IPS DF 6.9 (cell line): ENCODE data around the gene CUBN.

Experiments used
- DNase-seq: peaks from one replicate; pipeline ENCODE4 v3.0.0-alpha.2; 2013; ENCODE audit warnings: low read depth, low spot score
- H3K27ac ChIP-seq: one replicate; pipeline ENCODE4 v1.5.1; 2013; ENCODE audit warnings: low read length, control low read depth
- H3K27me3 ChIP-seq: 2 replicates; pipeline ENCODE4 v1.6.1; 2013; ENCODE audit warnings: mild to moderate bottlenecking, low read length; ENCODE audit not compliant: control insufficient read depth, insufficient read depth
- H3K36me3 ChIP-seq: 2 replicates; pipeline ENCODE4 v1.6.1; 2013; ENCODE audit warnings: low read length; ENCODE audit not compliant: control insufficient read depth, insufficient read depth
- H3K4me1 ChIP-seq: 2 replicates; pipeline ENCODE4 v1.6.1; 2013; ENCODE audit warnings: low read length; ENCODE audit not compliant: control insufficient read depth, insufficient read depth
- H3K4me3 ChIP-seq: 2 replicates; pipeline ENCODE4 v1.5.1; 2013; ENCODE audit warnings: mild to moderate bottlenecking, low read length
- H3K9me3 ChIP-seq: 2 replicates; pipeline ENCODE4 v1.6.1; 2013; ENCODE audit warnings: low read length, inconsistent platforms; ENCODE audit not compliant: control insufficient read depth, insufficient read depth
- WGBS: extraction: QIAGEN DNeasy Blood & Tissue Kit; methylation state at CpG from one replicate; pipeline ENCODE4 v1.1.7; 2013; ENCODE audit warnings: mixed read lengths, missing lambda C conversion rate; ENCODE audit not compliant: insufficient read length, insufficient coverage; 5-methylcytosine and 5-hydroxymethylcytosine counted together

CUBN gene

GRCh38 chr10:16812676-16813075, 316.9 kb downstream of the CUBN start:
- Histone ChIP-seq H3K4me1 (no peaks in the 10 kb centered on the region), H3K9me3 (no peaks in the 10 kb centered on the region)
- no peak for DNase-seq

GRCh38 chr10:16811765-16812164, 317.8 kb downstream of the CUBN start:
- Histone ChIP-seq H3K4me3 (no peak overlapping the region), H3K27me3 (no peaks in the 10 kb centered on the region), H3K36me3 (no peaks in the 10 kb centered on the region), H3K4me1 (no peaks in the 10 kb centered on the region), H3K9me3 (no peaks in the 10 kb centered on the region), H3K27ac (no peak overlapping the region)
- DNase-seq = no peak
- WGBS = no CpG with 5 or more reads among the region's 6 CpGs

More at GRCh38 chr10:16812676-16813075, 316.9 kb downstream of the CUBN start:
- H3K36me3 ChIP-seq = no peaks in the 10 kb centered on the region
- WGBS = no CpG with 5 or more reads among the region's 4 CpGs
- no peak overlapping the region for H3K27ac ChIP-seq
- no peak overlapping the region for H3K4me3 ChIP-seq
- no peaks in the 10 kb centered on the region for H3K27me3 ChIP-seq

GRCh38 chr10:16811292-16811691, 318.3 kb downstream of the CUBN start:
- no peaks in the 10 kb centered on the region for H3K36me3 ChIP-seq
- no peak for DNase-seq
- no peak overlapping the region for H3K4me3 ChIP-seq
- no peak overlapping the region for H3K27ac ChIP-seq
- H3K27me3 ChIP-seq = no peaks in the 10 kb centered on the region
- H3K9me3 ChIP-seq = no peaks in the 10 kb centered on the region
- no peaks in the 10 kb centered on the region for H3K4me1 ChIP-seq
- WGBS = no CpG with 5 or more reads among the region's 3 CpGs

- H3K4me3 ChIP-seq = no peak overlapping the region
- no peaks in the 10 kb centered on the region for H3K36me3 ChIP-seq
- H3K27ac ChIP-seq = no peak overlapping the region
- no CpG with 5 or more reads among the region's 6 CpGs for WGBS
- DNase-seq = peak; percentile 58
- H3K4me1 ChIP-seq = no peaks in the 10 kb centered on the region
- H3K27me3 ChIP-seq = no peaks in the 10 kb centered on the region
- no peaks in the 10 kb centered on the region for H3K9me3 ChIP-seq
Observed at GRCh38 chr10:16809074-16809718, 320.4 kb downstream of the CUBN start.

- H3K9me3 ChIP-seq = no peaks in the 10 kb centered on the region
- no peak overlapping the region for H3K27ac ChIP-seq
- no peak for DNase-seq
- H3K4me1 ChIP-seq = no peaks in the 10 kb centered on the region
- H3K27me3 ChIP-seq = no peaks in the 10 kb centered on the region
- no peaks in the 10 kb centered on the region for H3K36me3 ChIP-seq
- WGBS = no CpG with 5 or more reads among the region's 4 CpGs
- no peak overlapping the region for H3K4me3 ChIP-seq
Observed at GRCh38 chr10:16804123-16804522, 325.5 kb downstream of the CUBN start.

- Histone ChIP-seq H3K36me3 (no peaks in the 10 kb centered on the region), H3K9me3 (no peaks in the 10 kb centered on the region), H3K27ac (no peak overlapping the region), H3K4me1 (no peaks in the 10 kb centered on the region), H3K27me3 (no peaks in the 10 kb centered on the region), H3K4me3 (no peak overlapping the region)
- DNase-seq = no peak
- no CpG with 5 or more reads among the region's 2 CpGs for WGBS
Observed at GRCh38 chr10:16803464-16803863, 326.1 kb downstream of the CUBN start.

GRCh38 chr10:16799621-16800020, 330.0 kb downstream of the CUBN start:
- Histone ChIP-seq H3K36me3 (no peaks in the 10 kb centered on the region), H3K9me3 (no peaks in the 10 kb centered on the region), H3K27ac (no peak overlapping the region), H3K27me3 (no peaks in the 10 kb centered on the region), H3K4me1 (no peaks in the 10 kb centered on the region), H3K4me3 (no peak overlapping the region)
- no peak for DNase-seq
- no CpG with 5 or more reads among the region's 8 CpGs for WGBS

- no peak for DNase-seq
- no peaks in the 10 kb centered on the region for H3K4me1 ChIP-seq
- H3K27me3 ChIP-seq = no peaks in the 10 kb centered on the region
- no peaks in the 10 kb centered on the region for H3K9me3 ChIP-seq
- H3K36me3 ChIP-seq = no peaks in the 10 kb centered on the region
- no peak overlapping the region for H3K27ac ChIP-seq
- H3K4me3 ChIP-seq = no peak overlapping the region
- no CpG with 5 or more reads among the region's 5 CpGs for WGBS
Observed at GRCh38 chr10:16798571-16798970, 331.0 kb downstream of the CUBN start.

- DNase-seq = no peak
- no peaks in the 10 kb centered on the region for H3K36me3 ChIP-seq
- WGBS = no CpG with 5 or more reads among the region's 9 CpGs
- H3K4me3 ChIP-seq = no peak overlapping the region
- H3K27me3 ChIP-seq = no peaks in the 10 kb centered on the region
- H3K9me3 ChIP-seq = no peaks in the 10 kb centered on the region
- H3K27ac ChIP-seq = no peak overlapping the region
- no peaks in the 10 kb centered on the region for H3K4me1 ChIP-seq
Observed at GRCh38 chr10:16795410-16796073, 334.1 kb downstream of the CUBN start.

- Histone ChIP-seq H3K4me3 (no peak overlapping the region), H3K36me3 (no peaks in the 10 kb centered on the region), H3K4me1 (no peaks in the 10 kb centered on the region), H3K27ac (no peak overlapping the region), H3K9me3 (no peaks in the 10 kb centered on the region), H3K27me3 (no peaks in the 10 kb centered on the region)
- DNase-seq = no peak
- no CpG with 5 or more reads among the region's 1 CpG for WGBS
Observed at GRCh38 chr10:16794005-16794404, 335.6 kb downstream of the CUBN start.

- no CpG with 5 or more reads among the region's 8 CpGs for WGBS
- Histone ChIP-seq H3K4me3 (no peak overlapping the region), H3K27me3 (no peaks in the 10 kb centered on the region), H3K27ac (no peak overlapping the region), H3K36me3 (no peaks in the 10 kb centered on the region), H3K4me1 (no peaks in the 10 kb centered on the region), H3K9me3 (no peaks in the 10 kb centered on the region)
- DNase-seq = no peak
Observed at GRCh38 chr10:16792675-16793074, 336.9 kb downstream of the CUBN start.
